GM12878 (cell line): ENCODE data around the gene BAX. TPM values are rescaled to one million over a fixed set of nuclear protein-coding genes. Genes with fewer than 3 reads are reported as not detected.

Experiments
- ATAC-seq: fragments of 200-7000 bp; cut with Tn5 transposase; 3 replicates; pipeline ENCODE4 v1.9.1; 2020; ENCODE audit warnings: mild to moderate bottlenecking, moderate library complexity
- BruUV-seq: library from RNA; stranded (reverse); fragments of 400-500 nt; replicated peaks from 2 replicates; lab custom pipeline; 2021; lab: Mats Ljungman, UMichigan
- CTCF ChIA-PET: fragments of 300-600 bp; sonication (Branson Sonifier 250); formaldehyde crosslinking; extraction: SDS; loops from one replicate; lab custom pipeline; 2021; ENCODE audit warnings: inconsistent platforms; lab: Yijun Ruan, JAX
- POLR2A ChIA-PET: fragments of 350-600 bp; formaldehyde crosslinking; extraction: SDS; loops from one replicate; lab custom pipeline; 2021; ENCODE audit warnings: inconsistent platforms; lab: Charles Lee
- RAD21 ChIA-PET: fragments of 300-600 bp; sonication (Branson Sonifier 250); formaldehyde crosslinking; loops from one replicate; lab custom pipeline; 2023; ENCODE audit warnings: antibody characterized with exemption; ENCODE audit not compliant: unreplicated experiment; lab: Charles Lee
- SMC1A ChIA-PET: fragments of 300-600 bp; sonication (Branson Sonifier 250); formaldehyde crosslinking; loops from one replicate; lab custom pipeline; 2023; ENCODE audit not compliant: unreplicated experiment, uncharacterized antibody; lab: Charles Lee
- DNase-seq: peaks from one replicate; pipeline ENCODE4 v3.0.0-alpha.2; 2011; ENCODE audit warnings: low read depth, low spot score
- FAIRE-seq: peaks from 3 replicates; lab custom pipeline; 2011; peaks lifted over from hg19 to GRCh38; lab: Jason Lieb, UNC
- H2AFZ ChIP-seq: 2 replicates; pipeline ENCODE4 v1.6.0; 2011; ENCODE audit warnings: low read depth, low read length, control low read depth; ENCODE audit not compliant: control insufficient read depth
- H3K27ac ChIP-seq: 2 replicates; pipeline ENCODE4 v1.5.1; 2011; ENCODE audit warnings: control low read depth; ENCODE audit not compliant: control insufficient read depth, insufficient read depth
- H3K27me3 ChIP-seq, 2 experiments: replicated peaks in 1 of 2; 2 replicates each; pipeline versions ENCODE4 v1.6.0 to v1.6.1; 2011; ENCODE audit warnings: low read length in 1 of 2; ENCODE audit not compliant: control insufficient read depth in 2 of 2, insufficient read depth in 2 of 2
- H3K36me3 ChIP-seq, 2 experiments: 2 replicates each; pipeline ENCODE4 v1.5.1; 2011; ENCODE audit warnings: low read length in 1 of 2; ENCODE audit not compliant: control insufficient read depth in 2 of 2, insufficient read depth in 2 of 2
- H3K4me1 ChIP-seq: 2 replicates; pipeline ENCODE4 v1.6.1; 2011; ENCODE audit warnings: mild to moderate bottlenecking, low read length, moderate library complexity, mixed read lengths; ENCODE audit not compliant: control insufficient read depth, insufficient read depth
- H3K4me2 ChIP-seq: 2 replicates; pipeline ENCODE4 v1.6.0; 2011; ENCODE audit warnings: control low read depth; ENCODE audit not compliant: control insufficient read depth, insufficient read depth
- H3K4me3 ChIP-seq: fragments of 200-600 bp; sonication (generic); 2 replicates; pipeline ENCODE4 v1.5.1; 2016
- H3K79me2 ChIP-seq: 2 replicates; pipeline ENCODE4 v1.6.0; 2011; ENCODE audit warnings: low read length; ENCODE audit not compliant: control insufficient read depth, insufficient read depth
- H3K9ac ChIP-seq: 2 replicates; pipeline ENCODE4 v1.8.0; 2011; ENCODE audit warnings: low read length, control low read depth, mixed read lengths; ENCODE audit not compliant: control insufficient read depth, insufficient read depth
- H3K9me3 ChIP-seq: replicated peaks from 3 replicates; pipeline ENCODE4 v1.5.1; 2011; ENCODE audit warnings: mild to moderate bottlenecking, low read length; ENCODE audit not compliant: control insufficient read depth, insufficient read depth
- H4K20me1 ChIP-seq: 2 replicates; pipeline ENCODE4 v1.6.0; 2011; ENCODE audit not compliant: control insufficient read depth, insufficient read depth
- KDM1A ChIP-seq: fragments of 200-600 bp; sonication (generic); IDR thresholded peaks from 2 replicates; pipeline ENCODE4 v1.6.1; 2016; ENCODE audit warnings: borderline replicate concordance
- KLF5 ChIP-seq: fragments of 450-650 bp; IDR thresholded peaks from 2 replicates; pipeline ENCODE4 v1.6.1; 2014; ENCODE audit warnings: mild to moderate bottlenecking; ENCODE audit not compliant: partially characterized antibody
- NR2C1 ChIP-seq: fragments of 450-650 bp; IDR thresholded peaks from 2 replicates; pipeline ENCODE4 v1.6.1; 2017; ENCODE audit warnings: antibody characterized with exemption, mild to moderate bottlenecking, moderate library complexity
- NR2F1 ChIP-seq: fragments of 450-650 bp; conservative IDR thresholded peaks from 2 replicates; pipeline ENCODE4 v1.6.1; 2017; ENCODE audit warnings: mild to moderate bottlenecking
- POLR2AphosphoS5 ChIP-seq: IDR thresholded peaks from 2 replicates; pipeline ENCODE4 v1.6.1; 2011; ENCODE audit warnings: mild to moderate bottlenecking, low read length, inconsistent platforms
- WGBS: methylation state at CpG from one replicate; pipeline ENCODE4 v1.1.6; 2016; ENCODE audit warnings: low lambda C conversion rate; ENCODE audit not compliant: insufficient replicate concordance, insufficient coverage; ENCODE audit errors: missing lambda C conversion rate; 5-methylcytosine and 5-hydroxymethylcytosine counted together
- in situ Hi-C: fragments of 300-500 bp; cut with MboI; formaldehyde crosslinking; loops from 9 replicates; pipeline ENCODE4 v1.14.3; 2018; ENCODE audit warnings: mixed read lengths
- intact Hi-C: fragments of 100-400 bp; cut with micrococcal nuclease; formaldehyde crosslinking; loops from one replicate; pipeline ENCODE4 v1.14.2; 2022; ENCODE audit not compliant: unreplicated experiment
- polyA plus RNA-seq, 11 experiments: library from polyadenylated mRNA; depleted of rRNA in 4 of 11; unstranded in 6 of 11; stranded (reverse) in 5 of 11; fragments of >200 nt; fragmentation: Nextera tagmentation in 4 of 11; fragmentation: Illumina TruSeq in 1 of 11; extraction: Ambion mirVana in 4 of 11; extraction: Trizol in 1 of 11; gene quantifications; 1 replicate in 1 of 11; 2 replicates in 10 of 11; pipeline versions ENCODE4 v1.2.1 to v1.2.3, GENCODE V29; 2011 to 2016; ENCODE audit warnings: inconsistent platforms in 2 of 11, missing spikeins in 2 of 11, low read depth in 1 of 11
- total RNA-seq, 4 experiments: library from RNA; depleted of rRNA in 3 of 4; stranded (reverse); fragments of >200 nt in 3 of 4; fragmentation: Illumina TruSeq in 1 of 4; extraction: Trizol in 1 of 4; gene quantifications; 2 replicates each; pipeline versions ENCODE4 v1.2.1 to v1.2.3, GENCODE V29; 2013 to 2021

BAX gene
- total and polyA plus RNA-seq, 10 of the 15 experiments (the other 5 are each of a cell fraction or from before 2014, with no cell fraction given): 7.2 to 221 (median 137) TPM

GRCh38 chr19:48961051-48961649 lies 6.5 kb downstream of the BAX start:
- ChIA-PET CTCF (interaction anchor here (0.6 to 1.5 kb wide), 4 partner anchors 10 to 173 kb away, joined by 3 to 8 read pairs (median 4); no protein-coding TSS in a partner anchor), POLR2A (interaction anchor here (0.6 to 1.5 kb wide), 7 partner anchors 28 to 324 kb away, joined by 3 to 24 read pairs (median 7); partner anchors contain the start of genes DBP, DHDH, NUCB1 and PPP1R15A), SMC1A (interaction anchor here (1.2 to 1.4 kb wide), 2 partner anchors 9 to 60 kb away, joined by 4 to 5 read pairs; no protein-coding TSS in a partner anchor), RAD21 (interaction anchor here (1.1 to 1.5 kb wide), 3 partner anchors 65 to 167 kb away, joined by 4 to 6 read pairs (median 5); partner anchors contain the start of gene PPP1R15A)
- H3K4me1 ChIP-seq: peaks cover 24% of the 10 kb centered on the region
- no peaks in the 10 kb centered on the region for H3K27me3 ChIP-seq
- ATAC-seq (no peak), DNase-seq (no peak), FAIRE-seq (no peak)
- H3K36me3 ChIP-seq: peaks cover 0 to 2% of the 10 kb centered on the region in 2 experiments; a peak in 1 of 4 replicates
- TF ChIP-seq NR2F1 (peak; percentile 66), NR2C1 (peak; percentile 64; the same call in 1 of the 2 replicates), KDM1A (no peak), POLR2AphosphoS5 (no peak), KLF5 (no peak)
- no peak overlapping the region for H2AFZ ChIP-seq
- no peak overlapping the region for H3K4me3 ChIP-seq
- H3K79me2 ChIP-seq: peaks cover 30% of the 10 kb centered on the region
- H3K27ac ChIP-seq: no peak overlapping the region
- H3K4me2 ChIP-seq: 0 out of 2 replicates have a peak overlapping the region, but pooled peaks have one; percentile 90
- H4K20me1 ChIP-seq: no peaks in the 10 kb centered on the region
- intact Hi-C loops: loop anchor here (10.0 kb wide), 1 partner anchor 326 kb away; the partner anchor contains the start of gene DBP
- 88% methylated on average over 16 of the region's 19 CpGs for WGBS
- no peaks in the 10 kb centered on the region for H3K9me3 ChIP-seq
- in situ Hi-C loops: no loop called here
- H3K9ac ChIP-seq: no peak overlapping the region
- BruUV-seq: no TSS peak
